Neural cell (in vitro differentiated cells): ENCODE results near the gene SPINK6.

ENCODE experiments used
- EZH2 ChIP-seq: fragments of 200-600, 300-800 bp; shearing (Covaris generic), sonication (generic); IDR thresholded peaks from 2 replicates; pipeline ENCODE4 v1.6.1; 2014; ENCODE audit warnings: antibody characterized with exemption, low read length, borderline replicate concordance, mild to moderate bottlenecking; ENCODE audit not compliant: insufficient read depth, poor library complexity, severe bottlenecking
- POLR2AphosphoS5 ChIP-seq: IDR thresholded peaks from 2 replicates; pipeline ENCODE4 v1.6.1; 2012
- RAD21 ChIP-seq: fragments of 450-650 bp; conservative IDR thresholded peaks from 2 replicates; pipeline ENCODE4 v1.6.1; 2014; ENCODE audit warnings: antibody characterized with exemption, mild to moderate bottlenecking, moderate library complexity
- TAF1 ChIP-seq: IDR thresholded peaks from 2 replicates; pipeline ENCODE4 v1.6.1; 2012; ENCODE audit warnings: low read depth
- TF ChIP-seq, protein P1 (sequence below): IDR thresholded peaks from 2 replicates; pipeline ENCODE4 v1.6.1; 2012; ENCODE audit warnings: borderline replicate concordance
- TF ChIP-seq, protein P2 (sequence below): fragments of 450-650 bp; IDR thresholded peaks from 2 replicates; pipeline ENCODE4 v1.5.1; 2014; ENCODE audit warnings: antibody characterized with exemption, mild to moderate bottlenecking, moderate library complexity; ENCODE audit not compliant: poor library complexity, severe bottlenecking

DNA sequence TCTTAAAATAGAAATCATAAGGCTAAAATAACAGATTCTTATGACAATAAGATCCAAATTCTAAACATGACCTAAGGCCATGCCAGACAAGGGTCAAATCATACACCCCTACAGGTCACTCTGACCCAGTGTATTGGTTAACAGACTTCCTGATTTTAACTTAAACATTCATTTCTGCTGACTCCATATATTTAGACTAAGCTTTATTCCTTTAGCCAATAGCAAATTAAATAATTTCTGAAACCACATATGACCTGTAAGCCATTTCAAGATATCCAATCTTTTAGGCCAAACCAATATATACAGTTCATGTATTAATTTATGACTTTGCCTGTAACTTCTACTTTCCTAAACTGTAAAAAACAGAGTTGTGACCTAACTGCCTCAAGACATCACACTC is 58.4 kb downstream of the SPINK6 start:
- TF ChIP-seq, protein P1, sequence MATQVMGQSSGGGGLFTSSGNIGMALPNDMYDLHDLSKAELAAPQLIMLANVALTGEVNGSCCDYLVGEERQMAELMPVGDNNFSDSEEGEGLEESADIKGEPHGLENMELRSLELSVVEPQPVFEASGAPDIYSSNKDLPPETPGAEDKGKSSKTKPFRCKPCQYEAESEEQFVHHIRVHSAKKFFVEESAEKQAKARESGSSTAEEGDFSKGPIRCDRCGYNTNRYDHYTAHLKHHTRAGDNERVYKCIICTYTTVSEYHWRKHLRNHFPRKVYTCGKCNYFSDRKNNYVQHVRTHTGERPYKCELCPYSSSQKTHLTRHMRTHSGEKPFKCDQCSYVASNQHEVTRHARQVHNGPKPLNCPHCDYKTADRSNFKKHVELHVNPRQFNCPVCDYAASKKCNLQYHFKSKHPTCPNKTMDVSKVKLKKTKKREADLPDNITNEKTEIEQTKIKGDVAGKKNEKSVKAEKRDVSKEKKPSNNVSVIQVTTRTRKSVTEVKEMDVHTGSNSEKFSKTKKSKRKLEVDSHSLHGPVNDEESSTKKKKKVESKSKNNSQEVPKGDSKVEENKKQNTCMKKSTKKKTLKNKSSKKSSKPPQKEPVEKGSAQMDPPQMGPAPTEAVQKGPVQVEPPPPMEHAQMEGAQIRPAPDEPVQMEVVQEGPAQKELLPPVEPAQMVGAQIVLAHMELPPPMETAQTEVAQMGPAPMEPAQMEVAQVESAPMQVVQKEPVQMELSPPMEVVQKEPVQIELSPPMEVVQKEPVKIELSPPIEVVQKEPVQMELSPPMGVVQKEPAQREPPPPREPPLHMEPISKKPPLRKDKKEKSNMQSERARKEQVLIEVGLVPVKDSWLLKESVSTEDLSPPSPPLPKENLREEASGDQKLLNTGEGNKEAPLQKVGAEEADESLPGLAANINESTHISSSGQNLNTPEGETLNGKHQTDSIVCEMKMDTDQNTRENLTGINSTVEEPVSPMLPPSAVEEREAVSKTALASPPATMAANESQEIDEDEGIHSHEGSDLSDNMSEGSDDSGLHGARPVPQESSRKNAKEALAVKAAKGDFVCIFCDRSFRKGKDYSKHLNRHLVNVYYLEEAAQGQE, result no peak
- TF ChIP-seq EZH2 (no peak), RAD21 (no peak), TAF1 (no peak), POLR2AphosphoS5 (no peak)
- TF ChIP-seq, protein P2, sequence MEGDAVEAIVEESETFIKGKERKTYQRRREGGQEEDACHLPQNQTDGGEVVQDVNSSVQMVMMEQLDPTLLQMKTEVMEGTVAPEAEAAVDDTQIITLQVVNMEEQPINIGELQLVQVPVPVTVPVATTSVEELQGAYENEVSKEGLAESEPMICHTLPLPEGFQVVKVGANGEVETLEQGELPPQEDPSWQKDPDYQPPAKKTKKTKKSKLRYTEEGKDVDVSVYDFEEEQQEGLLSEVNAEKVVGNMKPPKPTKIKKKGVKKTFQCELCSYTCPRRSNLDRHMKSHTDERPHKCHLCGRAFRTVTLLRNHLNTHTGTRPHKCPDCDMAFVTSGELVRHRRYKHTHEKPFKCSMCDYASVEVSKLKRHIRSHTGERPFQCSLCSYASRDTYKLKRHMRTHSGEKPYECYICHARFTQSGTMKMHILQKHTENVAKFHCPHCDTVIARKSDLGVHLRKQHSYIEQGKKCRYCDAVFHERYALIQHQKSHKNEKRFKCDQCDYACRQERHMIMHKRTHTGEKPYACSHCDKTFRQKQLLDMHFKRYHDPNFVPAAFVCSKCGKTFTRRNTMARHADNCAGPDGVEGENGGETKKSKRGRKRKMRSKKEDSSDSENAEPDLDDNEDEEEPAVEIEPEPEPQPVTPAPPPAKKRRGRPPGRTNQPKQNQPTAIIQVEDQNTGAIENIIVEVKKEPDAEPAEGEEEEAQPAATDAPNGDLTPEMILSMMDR, result no peak
